CD8-positive, alpha-beta memory T cell (primary cell): ENCODE data around the gene RPGRIP1L. TPM values are rescaled to one million over a fixed set of nuclear protein-coding genes. Genes with fewer than 3 reads are reported as not detected.

ENCODE experiments used
- CTCF ChIA-PET: fragments of 350-600 bp; sonication (Branson Sonifier 250); formaldehyde crosslinking; loops from one replicate; lab custom pipeline; 2021; ENCODE audit warnings: antibody characterized with exemption; lab: Charles Lee
- POLR2A ChIA-PET: fragments of 350-600 bp; sonication (Branson Sonifier 250); formaldehyde crosslinking; loops from one replicate; lab custom pipeline; 2021; ENCODE audit warnings: antibody characterized with exemption; lab: Charles Lee
- DNase-seq, 5 donors: peaks; one replicate each; pipeline versions ENCODE4 v3.0.0 to v3.0.0-alpha.2; 2020 to 2022; ENCODE audit warnings: mixed read lengths in 1 of 5
- H3K27ac ChIP-seq: one replicate; pipeline ENCODE4 v1.7.0; 2013; ENCODE audit warnings: low read depth, mild to moderate bottlenecking, low read length, moderate library complexity
- H3K27me3 ChIP-seq: 2 replicates; pipeline ENCODE4 v1.7.0; 2013; ENCODE audit warnings: low read length, mild to moderate bottlenecking; ENCODE audit not compliant: insufficient read depth, poor library complexity, severe bottlenecking
- H3K36me3 ChIP-seq: 2 replicates; pipeline ENCODE4 v1.7.0; 2013; ENCODE audit warnings: mild to moderate bottlenecking, low read length, moderate library complexity; ENCODE audit not compliant: insufficient read depth
- H3K4me1 ChIP-seq: 2 replicates; pipeline ENCODE4 v1.7.0; 2013; ENCODE audit warnings: mild to moderate bottlenecking, low read length, moderate library complexity; ENCODE audit not compliant: insufficient read depth
- H3K4me3 ChIP-seq: 2 replicates; pipeline ENCODE4 v1.7.0; 2013; ENCODE audit warnings: mild to moderate bottlenecking, low read length
- H3K9me3 ChIP-seq: 2 replicates; pipeline ENCODE4 v1.7.0; 2013; ENCODE audit warnings: mild to moderate bottlenecking, low read length
- H3K27ac Mint-ChIP-seq, 8 donors: one replicate each; pipeline ENCODE4 v1.8.0; 2020 to 2021; ENCODE audit warnings: mixed read lengths in 8 of 8, mild to moderate bottlenecking in 6 of 8, inconsistent platforms in 3 of 8, moderate library complexity in 3 of 8
- H3K27me3 Mint-ChIP-seq, 2 donors: one replicate each; pipeline ENCODE4 v1.8.0; 2020 to 2021; ENCODE audit warnings: mixed read lengths in 2 of 2, mild to moderate bottlenecking in 1 of 2, moderate library complexity in 1 of 2
- H3K36me3 Mint-ChIP-seq, 3 donors: one replicate each; pipeline ENCODE4 v1.8.0; 2020 to 2021; ENCODE audit warnings: mixed read lengths in 3 of 3, inconsistent platforms in 1 of 3, mild to moderate bottlenecking in 1 of 3
- H3K4me1 Mint-ChIP-seq, 3 donors: one replicate each; pipeline ENCODE4 v1.8.0; 2020 to 2021; ENCODE audit warnings: mixed read lengths in 3 of 3, inconsistent platforms in 1 of 3, mild to moderate bottlenecking in 1 of 3
- H3K4me3 Mint-ChIP-seq, 7 donors: one replicate each; pipeline ENCODE4 v1.8.0; 2020 to 2021; ENCODE audit warnings: mixed read lengths in 7 of 7, mild to moderate bottlenecking in 6 of 7, moderate library complexity in 4 of 7, inconsistent platforms in 2 of 7
- H3K9me3 Mint-ChIP-seq, 5 donors: one replicate each; pipeline ENCODE4 v1.8.0; 2020 to 2022; ENCODE audit warnings: mixed read lengths in 5 of 5, mild to moderate bottlenecking in 3 of 5, moderate library complexity in 2 of 5, inconsistent platforms in 1 of 5
- polyA plus RNA-seq: library from polyadenylated mRNA; unstranded; fragments of 300-500 nt; fragmentation: Illumina TruSeq; gene quantifications from one replicate; pipeline ENCODE4 v1.2.3, GENCODE V29; 2021
- total RNA-seq, 2 experiments: library from RNA; stranded (reverse); gene quantifications; one replicate each; pipeline ENCODE4 v1.2.3, GENCODE V29; 2021

RPGRIP1L gene
- total and polyA plus RNA-seq, 3 experiments from 2014 or later = 3.0 to 9.8 (median 9.6) TPM

DNA sequence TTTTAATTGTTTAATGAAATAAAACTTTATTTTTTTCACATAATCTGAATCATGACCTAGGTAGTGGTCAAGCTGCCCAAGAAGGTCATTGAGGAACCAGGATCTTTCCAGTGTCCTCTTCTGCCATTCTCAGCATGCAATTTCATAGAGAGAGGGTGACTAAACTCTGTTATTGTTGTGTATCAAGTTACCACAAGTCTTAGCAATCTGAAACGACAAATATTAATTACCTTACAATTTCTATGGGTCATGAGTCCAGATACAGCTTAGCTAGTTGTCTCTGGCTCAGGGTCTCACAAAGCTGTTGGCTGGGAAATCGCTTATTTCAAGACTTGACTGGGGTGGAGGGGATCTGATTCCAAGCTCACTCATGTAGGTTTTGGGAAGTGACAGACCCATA, 37.9 kb upstream of the RPGRIP1L start:
- no peaks in the 10 kb centered on the region for H3K36me3 Mint-ChIP-seq
- Histone ChIP-seq H3K4me1 (peaks cover 26% of the 10 kb centered on the region), H3K4me3 (no peak overlapping the region), H3K27me3 (no peaks in the 10 kb centered on the region), H3K36me3 (no peaks in the 10 kb centered on the region), H3K9me3 (no peaks in the 10 kb centered on the region), H3K27ac (no peak overlapping the region)
- DNase-seq = no peak
- no peaks in the 10 kb centered on the region for H3K27me3 Mint-ChIP-seq
- H3K4me3 Mint-ChIP-seq = no peak overlapping the region
- H3K27ac Mint-ChIP-seq = peak overlapping the region in 2 of 8 donors; percentile 47 to 72
- ChIA-PET CTCF (no interaction called here), POLR2A (no interaction called here)
- H3K9me3 Mint-ChIP-seq = no peaks in the 10 kb centered on the region
- H3K4me1 Mint-ChIP-seq = peaks cover 20 to 60% (median 41%) of the 10 kb centered on the region in 3 donors

DNA sequence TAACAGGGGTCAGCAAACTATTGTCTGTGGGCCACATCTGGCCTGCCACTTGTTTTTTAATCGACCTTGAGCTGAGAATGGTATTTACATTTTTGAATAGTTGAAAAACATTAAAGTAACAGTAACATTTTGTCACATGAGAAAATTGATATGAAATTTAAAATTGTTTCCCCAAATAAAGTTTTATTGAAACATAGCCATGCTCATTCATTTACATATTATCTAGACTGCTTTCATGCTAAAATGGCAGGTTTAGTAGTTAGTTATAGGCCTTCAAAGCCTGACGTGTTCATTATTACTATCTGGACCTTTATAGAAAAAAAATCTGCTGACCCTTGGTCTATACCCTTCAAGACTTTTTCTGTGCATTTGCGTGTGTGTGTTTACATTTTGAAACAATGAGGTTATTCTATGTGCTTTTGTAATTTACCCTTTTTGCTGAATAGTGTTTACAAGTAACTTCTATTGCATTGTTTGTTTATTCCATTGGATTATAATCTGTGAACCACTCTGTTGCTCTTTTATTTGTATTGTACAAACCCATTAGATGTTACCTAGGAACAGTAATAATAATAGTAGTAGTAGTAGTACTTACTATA, 37.4 kb upstream of the RPGRIP1L start:
- no peaks in the 10 kb centered on the region for H3K36me3 Mint-ChIP-seq
- H3K9me3 Mint-ChIP-seq = no peaks in the 10 kb centered on the region
- POLR2A ChIA-PET = interaction anchor here (0.6 kb wide), 1 partner anchor 20 kb away, joined by 4 read pairs; no protein-coding TSS in a partner anchor
- H3K9me3 ChIP-seq = no peaks in the 10 kb centered on the region
- CTCF ChIA-PET = no interaction called here
- H3K27me3 ChIP-seq = no peaks in the 10 kb centered on the region
- no peaks in the 10 kb centered on the region for H3K27me3 Mint-ChIP-seq
- DNase-seq = no peak
- H3K27ac ChIP-seq = no peak overlapping the region
- no peak overlapping the region for H3K4me3 ChIP-seq
- H3K27ac Mint-ChIP-seq = peak overlapping the region in 1 of 8 donors; percentile 59
- H3K4me1 Mint-ChIP-seq = peaks cover 23 to 63% (median 46%) of the 10 kb centered on the region in 3 donors
- H3K4me1 ChIP-seq = peaks cover 26% of the 10 kb centered on the region
- H3K4me3 Mint-ChIP-seq = no peak overlapping the region
- H3K36me3 ChIP-seq = no peaks in the 10 kb centered on the region

DNA sequence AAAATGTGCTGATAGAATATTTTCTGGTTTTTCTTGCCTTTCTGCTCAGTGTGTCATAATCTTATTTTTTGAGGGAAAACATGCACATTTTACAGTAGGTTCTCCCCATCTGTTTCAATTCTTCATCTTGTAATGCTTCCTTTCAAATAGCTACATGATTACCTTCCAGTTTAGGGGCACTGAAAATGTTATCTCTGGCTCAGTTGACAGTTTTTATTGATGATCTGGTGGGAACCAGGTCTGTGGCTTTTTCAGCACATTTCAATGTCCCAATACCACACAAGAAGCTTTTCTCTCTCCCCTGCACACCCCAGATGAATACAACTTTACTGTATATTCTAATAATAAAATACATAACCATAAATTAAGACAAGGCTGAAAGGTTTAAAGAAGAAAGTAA, 36.8 kb upstream of the RPGRIP1L start:
- H3K36me3 Mint-ChIP-seq = peaks cover 0 to 1% (median 0%) of the 10 kb centered on the region in 3 donors

DNA sequence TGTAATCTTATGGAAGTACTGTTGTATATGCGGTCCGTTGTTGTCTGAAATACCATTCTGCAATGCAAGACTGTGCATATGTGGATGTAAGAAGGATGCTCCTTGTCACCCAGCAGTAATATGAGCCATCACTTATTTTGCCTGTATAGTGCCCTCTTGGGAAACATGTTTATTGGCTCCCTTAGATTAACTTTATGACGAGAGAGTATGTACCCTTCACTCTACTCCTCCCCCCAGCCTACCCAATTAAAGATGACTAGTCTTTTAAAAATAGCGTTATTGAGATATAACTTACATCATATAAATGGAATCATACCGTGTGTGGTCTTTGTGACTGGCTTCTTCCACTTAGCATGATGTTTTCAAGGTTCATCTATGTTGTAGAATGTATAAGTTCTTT, 33.9 kb upstream of the RPGRIP1L start:
- H3K36me3 Mint-ChIP-seq = peaks cover 0 to 4% (median 0%) of the 10 kb centered on the region in 3 donors
- H3K27ac Mint-ChIP-seq = peak overlapping the region in 1 of 8 donors; percentile 30
- ChIA-PET CTCF (no interaction called here), POLR2A (no interaction called here)
- H3K36me3 ChIP-seq = no peaks in the 10 kb centered on the region
- H3K4me3 Mint-ChIP-seq = no peak overlapping the region
- no peaks in the 10 kb centered on the region for H3K9me3 Mint-ChIP-seq
- no peak overlapping the region for H3K27ac ChIP-seq
- H3K4me1 ChIP-seq = no peaks in the 10 kb centered on the region
- no peak for DNase-seq
- no peaks in the 10 kb centered on the region for H3K27me3 Mint-ChIP-seq
- no peaks in the 10 kb centered on the region for H3K27me3 ChIP-seq
- peaks cover 7 to 50% (median 35%) of the 10 kb centered on the region in 3 donors for H3K4me1 Mint-ChIP-seq
- H3K9me3 ChIP-seq = no peaks in the 10 kb centered on the region
- no peak overlapping the region for H3K4me3 ChIP-seq

More for the DNA sequence above, 36.8 kb upstream of the RPGRIP1L start:
- DNase-seq = no peak
- H3K4me3 Mint-ChIP-seq = no peak overlapping the region
- no peak overlapping the region for H3K27ac Mint-ChIP-seq
- H3K36me3 ChIP-seq = no peaks in the 10 kb centered on the region
- peaks cover 26% of the 10 kb centered on the region for H3K4me1 ChIP-seq
- H3K9me3 ChIP-seq = no peaks in the 10 kb centered on the region
- peaks cover 22 to 61% (median 45%) of the 10 kb centered on the region in 3 donors for H3K4me1 Mint-ChIP-seq
- ChIA-PET POLR2A (interaction anchor here (0.6 kb wide), 1 partner anchor 20 kb away, joined by 4 read pairs; no protein-coding TSS in a partner anchor), CTCF (no interaction called here)
- H3K4me3 ChIP-seq = no peak overlapping the region
- H3K27me3 ChIP-seq = no peaks in the 10 kb centered on the region
- no peaks in the 10 kb centered on the region for H3K9me3 Mint-ChIP-seq
- no peak overlapping the region for H3K27ac ChIP-seq
- H3K27me3 Mint-ChIP-seq = no peaks in the 10 kb centered on the region

DNA sequence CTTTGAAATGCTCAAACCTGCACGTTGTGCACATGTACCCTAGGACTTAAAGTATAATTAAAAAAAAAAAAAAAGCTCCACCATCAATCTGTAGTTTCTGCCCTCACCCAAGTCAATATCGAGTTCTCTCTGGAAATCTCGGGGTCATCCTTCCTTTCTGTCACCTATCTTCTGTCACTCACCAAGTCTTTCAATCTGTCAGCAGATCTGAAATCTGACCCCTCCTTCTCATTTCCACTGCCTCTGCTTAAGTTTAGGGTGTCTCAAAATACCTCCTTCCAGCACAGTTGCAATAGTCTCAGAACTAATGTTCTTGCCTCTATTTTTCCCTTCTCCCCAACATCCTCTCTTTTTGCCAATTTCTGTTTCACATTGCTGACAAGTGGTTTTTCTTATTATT, 32.6 kb upstream of the RPGRIP1L start:
- Mint-ChIP-seq H3K9me3 (no peaks in the 10 kb centered on the region), H3K4me3 (no peak overlapping the region), H3K4me1 (peaks cover 7 to 43% (median 37%) of the 10 kb centered on the region in 3 donors), H3K36me3 (peaks cover 0 to 5% (median 0%) of the 10 kb centered on the region in 3 donors), H3K27ac (peak overlapping the region in 2 of 8 donors; percentile 1 to 34), H3K27me3 (no peaks in the 10 kb centered on the region)
- Histone ChIP-seq H3K4me1 (no peaks in the 10 kb centered on the region), H3K36me3 (no peaks in the 10 kb centered on the region), H3K27me3 (no peaks in the 10 kb centered on the region), H3K4me3 (no peak overlapping the region), H3K27ac (no peak overlapping the region), H3K9me3 (no peaks in the 10 kb centered on the region)
- POLR2A ChIA-PET = no interaction called here
- CTCF ChIA-PET = interaction anchor here (2.6 kb wide), 1 partner anchor 8 kb away, joined by 8 read pairs; no protein-coding TSS in a partner anchor
- DNase-seq = no peak

DNA sequence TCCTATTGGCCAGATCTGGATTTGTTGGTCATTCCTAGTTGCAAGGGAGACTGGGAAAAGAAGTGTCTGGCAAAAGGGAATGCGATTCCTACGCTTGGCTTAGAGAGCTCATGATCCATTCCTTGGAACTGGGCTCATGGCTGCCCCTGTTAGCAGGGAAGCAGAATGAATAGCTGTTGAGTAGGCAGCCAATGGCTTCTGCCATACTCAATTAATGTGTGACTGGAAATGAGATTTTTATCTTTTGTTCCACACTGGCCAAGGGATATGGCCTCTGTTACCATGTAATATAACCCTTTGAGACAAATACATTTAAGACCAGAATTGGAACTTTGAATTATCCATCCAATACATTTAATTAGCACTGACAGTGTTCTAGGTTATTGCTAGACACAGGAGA, 31.2 kb upstream of the RPGRIP1L start:
- no peaks in the 10 kb centered on the region for H3K27me3 ChIP-seq
- ChIA-PET POLR2A (no interaction called here), CTCF (interaction anchor here (2.6 kb wide), 1 partner anchor 10 kb away, joined by 8 read pairs; no protein-coding TSS in a partner anchor)
- H3K9me3 ChIP-seq = no peaks in the 10 kb centered on the region
- no peaks in the 10 kb centered on the region for H3K36me3 ChIP-seq
- peak overlapping the region in 1 of 8 donors; percentile 32 for H3K27ac Mint-ChIP-seq
- peaks cover 7 to 43% (median 35%) of the 10 kb centered on the region in 3 donors for H3K4me1 Mint-ChIP-seq
- DNase-seq = no peak
- no peak overlapping the region for H3K4me3 ChIP-seq
- H3K36me3 Mint-ChIP-seq = peaks cover 0 to 5% (median 0%) of the 10 kb centered on the region in 3 donors
- H3K27ac ChIP-seq = no peak overlapping the region
- no peaks in the 10 kb centered on the region for H3K27me3 Mint-ChIP-seq
- no peaks in the 10 kb centered on the region for H3K9me3 Mint-ChIP-seq
- no peaks in the 10 kb centered on the region for H3K4me1 ChIP-seq
- H3K4me3 Mint-ChIP-seq = no peak overlapping the region

DNA sequence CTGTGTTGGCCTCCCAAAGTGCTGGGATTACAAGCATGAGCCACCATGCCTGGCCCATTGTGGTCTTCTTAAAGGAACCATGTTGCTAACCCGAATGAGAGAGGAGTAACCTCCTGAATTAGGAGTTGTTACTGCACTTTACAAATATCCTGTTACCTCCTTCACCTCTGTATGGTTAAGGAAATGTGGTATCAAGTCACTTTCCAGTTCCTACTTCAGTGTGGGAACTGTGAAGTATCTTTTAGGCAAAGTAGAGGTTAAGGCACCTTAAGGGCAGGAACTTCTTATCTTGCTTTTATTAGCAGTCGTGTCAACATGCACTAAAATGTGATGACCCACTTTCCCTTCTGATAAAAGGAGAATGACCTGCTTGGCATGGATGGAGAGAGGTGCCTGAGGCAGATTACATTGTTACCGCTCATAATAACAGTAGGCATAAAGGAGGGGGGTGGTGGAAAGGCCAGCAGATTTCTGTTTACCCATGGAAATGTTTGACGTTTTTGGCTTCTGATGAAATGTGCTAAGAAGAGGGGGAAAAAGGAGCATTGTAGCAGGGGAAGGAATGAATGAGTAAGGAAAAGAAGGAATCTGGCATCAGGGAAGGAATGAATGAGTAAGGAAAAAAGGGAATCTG, 28.8 kb upstream of the RPGRIP1L start:
- Mint-ChIP-seq H3K27me3 (no peaks in the 10 kb centered on the region), H3K4me1 (peaks cover 14 to 53% (median 36%) of the 10 kb centered on the region in 3 donors), H3K36me3 (peaks cover 0 to 5% (median 0%) of the 10 kb centered on the region in 3 donors), H3K27ac (peak overlapping the region in 2 of 8 donors; percentile 9 to 68), H3K9me3 (no peaks in the 10 kb centered on the region), H3K4me3 (no peak overlapping the region)
- Histone ChIP-seq H3K4me3 (no peak overlapping the region), H3K36me3 (no peaks in the 10 kb centered on the region), H3K9me3 (no peaks in the 10 kb centered on the region), H3K4me1 (no peaks in the 10 kb centered on the region), H3K27me3 (no peaks in the 10 kb centered on the region), H3K27ac (no peak overlapping the region)
- POLR2A ChIA-PET = no interaction called here
- CTCF ChIA-PET = no interaction called here
- DNase-seq = no peak

DNA sequence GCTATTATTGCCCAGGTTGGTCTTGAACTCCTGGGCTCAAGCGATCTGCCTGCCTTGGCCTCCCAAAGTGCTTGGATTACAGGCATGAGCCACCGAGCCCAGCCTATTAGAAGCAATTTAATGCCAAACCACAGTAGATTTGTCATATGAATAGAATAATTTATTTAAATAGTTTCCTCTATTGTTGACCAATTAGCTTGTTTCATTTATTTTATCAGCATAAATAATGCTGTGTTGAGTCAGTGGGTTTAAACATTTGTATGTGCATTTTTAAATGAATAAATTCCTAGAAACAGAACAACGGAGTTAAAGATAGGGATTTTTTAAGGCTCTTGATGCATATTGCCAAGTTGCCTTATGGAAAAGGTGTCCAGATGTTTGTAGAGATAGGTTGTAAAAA, 27.0 kb upstream of the RPGRIP1L start:
- H3K4me3 Mint-ChIP-seq = no peak overlapping the region
- no peak overlapping the region for H3K27ac Mint-ChIP-seq
- no peaks in the 10 kb centered on the region for H3K27me3 ChIP-seq
- H3K27me3 Mint-ChIP-seq = no peaks in the 10 kb centered on the region
- POLR2A ChIA-PET = no interaction called here
- H3K36me3 Mint-ChIP-seq = peaks cover 0 to 8% (median 1%) of the 10 kb centered on the region in 3 donors
- CTCF ChIA-PET = no interaction called here
- no peaks in the 10 kb centered on the region for H3K4me1 ChIP-seq
- H3K27ac ChIP-seq = no peak overlapping the region
- DNase-seq = no peak
- H3K4me1 Mint-ChIP-seq = peaks cover 10 to 57% (median 24%) of the 10 kb centered on the region in 3 donors
- no peaks in the 10 kb centered on the region for H3K9me3 Mint-ChIP-seq
- H3K9me3 ChIP-seq = no peaks in the 10 kb centered on the region
- no peaks in the 10 kb centered on the region for H3K36me3 ChIP-seq
- H3K4me3 ChIP-seq = no peak overlapping the region
